ENCODE data around the gene GPC6. TPM values are rescaled to one million over a fixed set of nuclear protein-coding genes. Genes with fewer than 3 reads are reported as not detected.
"Not testable (repeated sequence)": the region's sequence is repeated elsewhere in the genome, so short reads cannot be mapped to it uniquely, and the experiment has no call there.

GPC6 gene
- total RNA-seq (2014; rRNA removed; shearing (Covaris generic)) = 16.1 and 16.7 TPM in 2 replicates
- 4.1 and 4.4 TPM in 2 replicates for polyA plus RNA-seq (2014; cell fraction: nucleus; rRNA removed)

DNA sequence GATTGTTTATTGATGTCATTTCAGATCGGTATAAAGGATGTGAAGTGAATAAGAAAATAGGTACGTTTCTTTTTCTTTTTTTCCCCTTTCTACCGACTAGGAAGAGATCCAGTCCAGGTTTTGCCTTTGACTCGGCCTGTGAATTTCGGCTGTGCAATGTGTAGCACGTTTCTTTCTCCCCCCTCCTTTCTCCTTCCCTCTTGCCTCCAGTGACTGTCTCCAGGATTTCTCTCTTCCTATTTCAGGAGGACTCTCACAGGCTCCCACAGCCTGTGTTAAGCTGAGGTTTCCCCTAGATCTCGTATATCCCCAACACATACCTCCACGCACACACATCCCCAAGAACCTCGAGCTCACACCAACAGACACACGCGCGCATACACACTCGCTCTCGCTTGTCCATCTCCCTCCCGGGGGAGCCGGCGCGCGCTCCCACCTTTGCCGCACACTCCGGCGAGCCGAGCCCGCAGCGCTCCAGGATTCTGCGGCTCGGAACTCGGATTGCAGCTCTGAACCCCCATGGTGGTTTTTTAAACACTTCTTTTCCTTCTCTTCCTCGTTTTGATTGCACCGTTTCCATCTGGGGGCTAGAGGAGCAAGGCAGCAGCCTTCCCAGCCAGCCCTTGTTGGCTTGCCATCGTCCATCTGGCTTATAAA lies at the start of gene GPC6:
Gene GPC6, plus strand, starts transcription at position 185 of the 657 bp plus-strand sequence.
- peak; percentile 76 for DNase-seq (ENCODE audit: extremely low read depth, low read depth)

DNA sequence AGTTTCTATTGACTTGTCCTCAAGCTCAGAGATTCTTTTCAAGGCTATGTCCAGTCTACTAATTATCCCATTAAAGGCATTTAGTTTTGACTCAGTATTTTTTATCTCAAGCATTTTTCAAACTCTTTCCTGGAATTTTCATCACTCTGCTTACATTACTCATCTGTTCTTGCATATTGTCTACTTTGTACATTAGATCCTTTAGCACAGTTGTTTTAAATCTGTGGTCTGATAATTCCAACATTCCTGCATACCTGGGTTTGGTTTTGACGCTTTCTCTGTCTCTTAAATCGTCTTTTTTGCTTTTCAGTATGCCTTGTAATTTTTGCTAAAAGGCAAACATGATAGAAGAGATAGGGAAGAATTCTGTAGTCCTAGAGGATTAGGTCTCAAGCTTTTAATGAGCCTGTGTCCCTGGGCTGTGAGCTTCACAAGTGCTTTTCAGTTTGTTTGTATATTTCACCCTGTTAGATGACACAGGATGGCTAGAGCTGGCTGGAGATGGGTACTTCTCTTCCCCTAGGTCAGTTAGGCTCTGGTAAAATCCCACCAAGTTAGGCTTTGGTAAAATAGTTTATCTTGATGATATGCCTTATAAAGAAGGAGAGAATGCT lies 46.1 kb upstream of the GPC6 start:
- DNase-seq (ENCODE audit: extremely low read depth, low read depth) = no peak

DNA sequence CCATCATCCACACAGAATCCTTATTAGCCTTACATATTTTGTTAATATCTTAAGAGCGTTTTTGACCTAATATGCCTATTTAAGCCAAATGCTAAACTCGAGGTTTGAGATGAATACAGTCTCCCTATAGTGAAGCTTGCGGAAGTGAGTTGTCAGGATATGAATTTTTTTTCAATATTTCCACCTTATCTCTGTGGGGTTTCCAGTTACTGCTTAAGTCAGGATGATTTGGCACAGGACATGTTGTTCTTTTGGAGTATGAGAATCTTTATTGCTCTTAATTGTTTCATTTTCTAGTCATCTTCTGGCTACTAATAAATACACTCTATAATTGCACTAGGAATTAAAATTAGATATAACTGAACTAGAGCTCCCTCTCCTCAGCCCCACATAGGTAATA lies 44.2 kb upstream of the GPC6 start:
- no peak for DNase-seq (ENCODE audit: extremely low read depth, low read depth)

DNA sequence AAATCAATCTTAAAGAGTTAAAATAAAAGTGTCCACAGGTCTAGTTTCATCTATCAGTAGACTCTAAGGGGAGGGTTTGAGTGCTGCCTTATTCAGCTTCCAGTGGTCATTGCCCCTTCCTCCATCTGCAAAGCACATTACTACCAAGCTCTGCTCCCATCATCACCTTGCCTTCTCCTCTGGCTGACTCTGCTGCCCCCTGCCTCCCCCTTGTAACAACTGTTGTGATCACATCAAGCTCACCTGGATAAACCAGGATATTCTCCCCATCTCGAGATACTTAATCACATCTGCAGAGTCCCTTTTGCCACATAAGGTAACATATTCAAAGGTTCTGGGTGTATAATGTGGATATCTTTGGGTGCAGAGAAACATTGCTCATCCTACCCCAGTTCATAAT lies 43.3 kb upstream of the GPC6 start:
- no peak for DNase-seq (ENCODE audit: extremely low read depth, low read depth)

DNA sequence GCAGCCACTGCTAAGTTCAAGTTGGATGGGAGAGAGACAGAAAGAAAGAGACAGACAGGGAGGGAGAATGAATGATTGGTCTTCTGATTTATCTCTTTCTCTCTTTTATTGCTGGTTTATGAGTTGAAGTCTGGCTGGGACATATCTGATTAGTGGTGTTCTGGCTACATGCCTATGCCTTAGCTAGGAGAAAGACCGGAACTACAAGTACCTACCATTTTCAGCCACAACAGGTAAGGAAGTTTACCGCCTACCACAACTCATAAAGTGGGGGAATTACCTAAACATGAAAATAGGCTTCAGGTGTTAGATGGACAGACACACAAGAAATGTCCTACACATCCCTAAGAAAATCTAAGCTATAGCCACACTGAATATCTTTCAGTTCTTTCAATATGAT lies 36.6 kb upstream of the GPC6 start:
- no peak for DNase-seq (ENCODE audit: extremely low read depth, low read depth)

DNA sequence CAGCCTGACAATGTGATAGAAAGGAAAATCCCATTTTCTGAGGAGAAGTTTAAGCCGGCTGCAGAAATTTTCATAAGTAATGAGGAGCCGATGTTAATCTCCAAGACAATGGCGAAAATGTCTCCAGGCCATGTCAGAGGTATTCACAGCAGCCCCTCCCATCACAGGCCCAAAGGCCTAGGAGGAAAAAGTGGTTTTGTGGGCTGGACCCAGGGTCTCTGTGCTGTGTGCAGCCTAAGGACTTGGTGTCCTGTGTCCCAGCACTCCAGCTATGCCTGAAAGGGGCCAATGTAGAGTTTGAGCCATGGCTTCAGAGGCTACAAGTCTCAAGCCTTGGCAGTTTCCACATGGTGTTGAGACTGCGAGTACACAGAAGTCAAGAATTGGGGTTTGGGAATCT lies 32.9 kb upstream of the GPC6 start:
- DNase-seq (ENCODE audit: extremely low read depth, low read depth) = no peak

DNA sequence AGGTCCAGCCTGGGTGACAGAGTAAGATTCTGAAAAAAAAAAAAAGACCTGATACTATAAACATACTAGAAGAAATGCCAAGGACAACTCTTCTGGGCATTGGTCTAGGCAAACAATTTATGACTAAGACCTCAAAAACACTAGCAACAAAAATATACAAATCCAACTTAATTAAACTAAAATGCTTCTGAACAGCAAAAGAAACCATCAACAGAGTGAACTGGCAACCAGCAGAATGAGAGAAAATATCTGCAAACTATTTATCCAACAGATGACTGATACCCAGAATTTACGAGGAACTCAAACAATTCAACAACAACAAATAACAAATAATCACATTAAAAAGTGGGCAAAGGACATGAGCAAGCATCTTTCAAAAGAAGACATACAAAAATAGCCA lies 26.8 kb upstream of the GPC6 start:
- DNase-seq (ENCODE audit: extremely low read depth, low read depth) = no peak

DNA sequence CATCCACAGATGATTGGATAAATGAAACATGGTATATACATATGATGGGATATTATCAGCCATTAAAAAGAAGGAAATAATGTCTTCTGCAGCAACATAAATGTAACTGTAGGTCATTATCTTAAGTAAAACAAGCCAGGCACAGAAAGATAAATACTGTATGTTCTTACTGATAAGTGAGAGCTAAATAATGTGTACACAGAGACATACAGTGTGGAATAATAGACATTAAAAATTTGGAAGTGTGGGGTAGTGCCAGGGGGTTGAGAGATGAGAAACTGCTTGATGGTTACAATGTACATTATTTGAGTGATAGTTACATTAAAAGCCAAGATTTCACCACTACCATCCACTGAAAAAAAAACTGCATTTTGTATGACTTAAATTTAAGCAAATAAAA lies 26.0 kb upstream of the GPC6 start:
- DNase-seq (ENCODE audit: extremely low read depth, low read depth) = no peak

DNA sequence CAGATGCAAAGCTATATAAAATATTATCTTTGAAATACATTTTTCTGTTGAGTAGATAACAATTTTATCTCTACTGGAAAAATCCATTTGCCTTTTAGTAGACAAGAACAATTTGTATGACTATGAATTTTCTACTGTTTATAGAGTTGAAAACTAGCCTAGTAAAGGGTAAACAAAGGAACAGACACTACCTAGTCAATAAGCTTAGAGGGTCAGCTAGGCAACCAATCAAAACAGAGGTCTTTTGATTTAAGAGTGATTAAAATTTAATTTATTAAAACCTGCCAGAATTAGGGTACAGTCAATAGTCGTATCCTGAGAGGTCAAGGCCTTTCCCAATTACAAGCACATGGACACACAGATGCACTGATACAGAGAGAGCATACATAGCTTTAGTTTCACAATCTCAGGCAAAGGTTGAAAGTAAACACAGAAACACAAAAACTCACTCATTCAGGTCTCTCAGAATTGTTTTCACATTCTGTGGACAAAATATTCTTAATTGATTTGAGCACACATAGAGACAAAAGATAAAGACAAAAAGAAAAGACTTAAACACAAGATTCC lies 24.5 kb upstream of the GPC6 start:
- DNase-seq (ENCODE audit: extremely low read depth, low read depth) = no peak

DNA sequence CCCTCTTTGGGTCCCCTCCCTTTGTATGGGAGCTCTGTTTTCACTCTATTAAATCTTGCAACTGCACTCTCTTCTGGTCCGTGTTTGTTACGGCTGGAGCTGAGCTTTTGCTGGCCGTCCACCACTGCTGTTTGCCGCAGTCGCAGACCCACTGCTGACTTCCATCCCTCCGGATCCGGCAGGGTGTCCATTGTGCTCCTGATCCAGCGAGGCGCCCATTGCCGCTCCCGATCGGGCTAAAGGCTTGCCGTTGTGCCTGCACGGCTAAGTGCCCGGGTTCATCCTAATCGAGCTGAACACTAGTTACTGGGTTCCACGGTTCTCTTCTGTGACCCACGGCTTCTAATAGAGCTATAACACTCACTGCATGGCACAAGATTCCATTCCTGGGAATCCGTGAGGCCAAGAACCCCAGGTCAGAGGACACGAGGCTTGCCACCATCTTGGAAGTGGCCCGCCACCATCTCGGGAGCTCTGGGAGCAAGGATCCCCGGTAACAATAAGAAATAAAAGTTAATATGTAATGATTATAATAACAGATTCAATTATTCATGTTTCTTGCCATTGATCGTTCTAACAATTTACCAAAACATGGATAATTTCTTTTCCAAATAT lies 19.7 kb upstream of the GPC6 start:
- DNase-seq (ENCODE audit: extremely low read depth, low read depth) = not testable (repeated sequence)

DNA sequence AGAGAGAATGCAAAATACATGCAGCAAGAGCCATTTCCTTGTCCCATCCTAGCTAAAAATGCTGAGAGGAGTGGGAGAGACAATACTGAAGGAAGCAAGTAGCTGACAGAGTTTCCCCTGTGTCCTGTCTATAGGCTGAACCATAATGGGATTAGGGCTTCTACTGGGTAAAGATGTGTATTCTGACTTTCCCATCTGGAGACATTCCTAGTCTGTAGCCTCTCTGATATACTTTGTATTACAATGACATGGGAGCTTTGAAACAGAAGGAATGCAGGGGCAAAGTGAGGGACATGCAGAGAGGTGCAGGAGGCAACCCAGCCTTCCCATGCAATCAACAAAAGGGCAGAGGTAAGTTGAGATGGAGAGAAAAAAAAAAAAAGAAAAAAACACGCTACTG lies 10.5 kb upstream of the GPC6 start:
- DNase-seq (ENCODE audit: extremely low read depth, low read depth) = no peak

DNA sequence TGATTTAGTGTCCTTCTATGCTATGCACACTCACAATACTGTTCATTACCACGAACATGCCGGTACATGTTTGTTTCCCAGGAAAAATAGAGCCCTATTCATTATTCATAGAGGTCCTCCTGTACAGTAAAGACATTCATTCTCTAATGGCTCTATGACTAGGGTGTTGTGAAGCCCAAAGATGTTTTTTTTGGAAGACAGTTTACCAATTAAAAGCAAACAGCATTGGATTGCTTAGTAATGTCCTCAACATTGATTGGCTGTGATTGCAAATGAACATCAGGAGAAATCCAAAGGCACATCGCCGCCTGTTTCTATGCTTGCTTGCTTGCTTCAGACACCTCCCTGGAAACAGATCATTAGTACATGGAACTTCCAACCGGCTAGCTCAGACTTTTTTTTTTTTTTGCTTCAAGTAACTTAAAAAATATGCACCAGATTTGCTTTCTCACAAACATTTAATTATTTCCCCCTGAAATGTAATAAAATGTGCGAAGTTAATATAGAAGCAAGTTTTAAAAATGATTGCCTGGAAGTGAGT lies 8.8 kb upstream of the GPC6 start:
- no peak for DNase-seq (ENCODE audit: extremely low read depth, low read depth)

DNA sequence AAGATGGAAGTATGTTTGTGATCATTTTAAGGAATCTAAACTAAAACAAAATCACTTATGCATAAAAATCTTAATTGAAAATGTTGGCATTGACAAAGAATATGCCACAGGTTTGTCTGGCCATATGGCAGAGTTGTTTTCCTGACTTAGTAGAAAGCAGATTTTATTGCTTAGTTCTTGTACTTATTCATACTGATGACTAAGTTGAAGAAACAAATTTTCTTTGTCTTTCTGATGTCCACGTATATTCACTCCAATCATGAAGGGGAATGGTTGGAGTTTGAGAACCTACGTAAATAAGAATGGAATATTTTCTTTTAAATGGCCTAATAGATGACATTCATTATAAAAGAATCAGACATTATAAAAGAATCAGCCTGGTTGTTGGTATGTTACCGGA lies 8.0 kb upstream of the GPC6 start:
- no peak for DNase-seq (ENCODE audit: extremely low read depth, low read depth)

DNA sequence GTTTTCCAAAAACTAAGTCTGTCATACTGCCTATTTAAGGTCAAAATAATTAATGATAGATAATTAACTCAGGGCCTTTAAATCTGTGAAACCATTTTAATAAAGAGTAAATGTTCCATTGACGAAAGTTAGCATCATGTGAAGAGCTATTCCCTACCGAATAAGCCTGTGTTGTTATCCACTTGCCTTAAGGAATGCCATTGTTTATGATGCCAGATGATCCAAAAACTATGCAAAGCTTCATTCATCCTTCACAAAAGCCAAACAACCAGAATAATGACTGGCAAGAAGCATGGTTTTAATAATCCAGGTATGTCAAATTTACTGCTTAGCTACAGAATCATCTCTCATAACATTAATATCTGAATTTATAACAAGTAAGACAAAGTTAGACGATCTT lies 6.5 kb upstream of the GPC6 start:
- no peak for DNase-seq (ENCODE audit: extremely low read depth, low read depth)

DNA sequence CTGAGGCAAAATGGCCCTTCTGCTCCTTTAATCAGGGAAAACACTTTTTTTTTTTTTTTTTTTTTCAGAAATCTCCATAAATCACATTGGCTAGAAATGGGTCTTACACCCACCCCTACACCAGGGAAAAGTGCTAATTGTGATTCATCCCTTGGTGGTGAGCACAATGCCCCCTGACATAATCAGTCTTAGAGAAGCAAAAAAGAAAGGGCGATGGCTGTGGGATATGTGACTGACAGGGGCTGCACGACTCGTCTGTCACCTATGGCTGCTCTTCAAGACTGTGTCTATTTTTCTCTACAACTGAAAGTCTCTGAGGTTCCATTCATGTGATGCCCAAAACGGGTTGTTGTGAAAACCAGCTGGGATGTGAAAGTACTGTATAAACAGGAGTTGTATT lies 3.6 kb upstream of the GPC6 start:
- no peak for DNase-seq (ENCODE audit: extremely low read depth, low read depth)

DNA sequence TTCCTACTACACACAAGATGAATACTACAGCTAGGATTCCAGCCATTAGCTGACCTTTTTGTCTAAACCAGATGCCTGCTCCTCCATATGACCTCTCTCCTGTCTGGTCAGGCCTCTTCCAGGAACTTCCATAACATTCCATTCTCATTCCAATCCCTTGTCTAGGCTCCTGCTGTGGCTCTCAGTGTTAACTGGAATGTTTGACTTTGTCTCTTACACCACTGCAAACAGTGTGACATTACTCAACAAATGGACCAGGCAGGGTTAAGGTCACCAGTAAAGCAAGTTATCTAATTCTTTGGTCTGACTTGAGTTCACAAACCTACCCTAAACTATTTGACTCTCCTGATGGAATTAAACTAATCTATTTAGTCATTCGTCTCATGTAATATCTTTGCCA lies 2.1 kb upstream of the GPC6 start:
- no peak for DNase-seq (ENCODE audit: extremely low read depth, low read depth)

DNA sequence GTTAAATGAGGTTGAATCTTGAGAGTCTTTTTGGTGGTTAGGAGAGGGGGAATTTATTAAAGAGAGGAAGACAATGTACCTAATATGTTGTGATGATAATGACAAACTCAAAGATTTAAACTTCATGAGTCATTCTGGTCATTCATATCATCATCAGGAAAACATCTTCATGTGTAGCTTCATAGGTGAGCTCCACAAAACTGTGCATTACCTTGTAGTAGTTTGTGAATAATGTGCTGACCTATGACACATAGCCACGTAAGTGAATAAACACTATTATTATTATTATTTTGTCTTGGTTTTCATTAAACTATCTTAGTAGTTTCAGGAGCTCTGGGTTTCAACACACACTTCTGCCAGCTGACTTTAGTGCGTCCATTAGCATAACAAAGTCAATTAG lies 997 bp upstream of the GPC6 start:
- no peak for DNase-seq (ENCODE audit: extremely low read depth, low read depth)

DNA sequence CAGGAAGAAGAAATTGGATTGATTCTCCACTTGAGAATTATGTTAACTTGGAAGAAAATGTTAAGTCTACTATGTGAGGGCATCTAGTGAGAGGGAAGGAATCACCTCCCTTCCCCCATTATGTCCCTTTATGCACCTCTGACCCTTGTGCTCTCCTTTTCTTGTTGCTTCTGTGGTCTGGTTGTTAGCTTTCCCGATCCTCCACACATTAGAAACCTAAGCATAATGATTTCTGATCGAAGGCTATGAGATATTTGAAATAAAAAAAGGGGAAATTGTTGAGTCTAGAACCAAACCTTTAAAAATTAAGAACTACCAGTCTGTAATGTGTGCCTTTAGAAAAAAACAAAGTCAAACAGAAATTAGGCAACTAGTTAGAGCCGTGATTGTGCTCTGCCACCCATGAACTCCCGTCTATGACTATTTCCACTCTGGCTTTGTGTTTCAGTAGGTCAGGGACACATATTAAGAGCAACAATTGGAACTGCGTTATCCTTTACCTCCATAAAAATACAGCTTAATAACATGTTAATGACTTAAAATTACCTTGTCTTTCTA lies 463 bp upstream of the GPC6 start:
- no peak for DNase-seq (ENCODE audit: extremely low read depth, low read depth)

DNA sequence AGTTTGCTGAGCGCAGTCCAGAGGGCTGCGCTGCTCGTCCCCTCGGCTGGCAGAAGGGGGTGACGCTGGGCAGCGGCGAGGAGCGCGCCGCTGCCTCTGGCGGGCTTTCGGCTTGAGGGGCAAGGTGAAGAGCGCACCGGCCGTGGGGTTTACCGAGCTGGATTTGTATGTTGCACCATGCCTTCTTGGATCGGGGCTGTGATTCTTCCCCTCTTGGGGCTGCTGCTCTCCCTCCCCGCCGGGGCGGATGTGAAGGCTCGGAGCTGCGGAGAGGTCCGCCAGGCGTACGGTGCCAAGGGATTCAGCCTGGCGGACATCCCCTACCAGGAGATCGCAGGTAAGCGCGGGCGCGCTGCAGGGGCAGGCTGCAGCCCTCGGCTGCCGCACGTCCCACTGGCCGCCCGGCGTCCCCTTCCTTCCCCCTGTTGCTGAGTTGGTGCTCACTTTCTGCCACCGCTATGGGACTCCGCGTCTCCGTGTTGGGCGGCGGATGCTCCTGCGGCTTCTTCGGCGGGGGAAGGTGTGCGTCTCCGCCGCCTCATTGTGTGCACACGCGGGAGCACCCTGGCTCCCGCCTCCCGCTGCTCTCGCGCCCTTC lies 772 bp downstream of the GPC6 start:
- no peak for DNase-seq (ENCODE audit: extremely low read depth, low read depth)

DNA sequence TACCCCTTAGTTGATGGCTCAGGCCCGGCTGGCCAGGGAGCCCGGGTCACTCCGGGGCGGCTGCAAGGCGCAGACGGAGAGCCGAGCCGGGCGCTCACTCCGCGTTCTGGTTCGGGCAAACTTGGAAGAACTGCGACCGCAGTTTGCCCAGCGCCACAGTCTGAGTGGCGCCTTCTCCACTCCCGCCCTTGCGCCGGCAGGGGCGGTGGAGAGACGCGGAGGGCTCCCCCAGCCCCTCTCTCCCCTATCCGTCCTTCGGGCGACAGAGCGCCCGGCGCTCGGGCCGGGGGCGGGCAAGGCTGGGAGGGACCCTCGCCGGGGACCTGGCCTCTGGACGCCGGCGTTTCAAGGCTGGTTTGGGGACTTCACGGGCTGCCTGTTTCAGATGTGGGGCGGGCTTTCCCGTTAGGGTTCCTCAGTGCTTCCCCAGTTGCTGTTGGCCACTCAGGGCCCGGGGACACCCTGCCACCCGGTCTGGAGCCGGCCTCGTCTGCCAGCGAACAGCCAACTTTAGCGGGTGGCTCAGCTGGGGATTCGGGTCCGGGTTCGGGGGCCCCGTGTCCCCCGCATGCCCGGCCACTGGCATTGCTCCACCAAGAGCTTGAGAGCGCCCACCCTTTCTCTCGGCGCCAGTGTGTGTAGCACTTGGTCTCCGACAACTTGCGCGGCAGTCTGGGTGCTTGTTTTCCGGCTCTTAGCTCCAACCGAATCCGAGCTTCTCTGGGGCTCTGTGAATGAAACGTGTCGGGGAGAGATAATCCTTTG lies 1.5 kb downstream of the GPC6 start:
- DNase-seq (ENCODE audit: extremely low read depth, low read depth) = no peak

All from NCI-H460 (cell line).